Liver (tissue), 9 donors: ENCODE data around the gene CHRDL1. TPM values are rescaled to one million over a fixed set of nuclear protein-coding genes. Genes with fewer than 3 reads are reported as not detected.

Source experiments
- DNase-seq: peaks from one replicate; pipeline ENCODE4 v3.0.0-alpha.2; 2017; ENCODE audit warnings: low spot score
- H3K27ac ChIP-seq, 2 donors: one replicate each; pipeline ENCODE4 v1.7.0; 2013; ENCODE audit warnings: inconsistent platforms in 2 of 2, low read length in 2 of 2, control low read depth in 1 of 2, low read depth in 1 of 2, mild to moderate bottlenecking in 1 of 2
- H3K27me3 ChIP-seq, 4 donors: one replicate each; pipeline versions ENCODE4 v1.6.1 to v1.7.0; 2013; ENCODE audit warnings: low read length in 3 of 4, inconsistent platforms in 1 of 4, mild to moderate bottlenecking in 1 of 4, moderate library complexity in 1 of 4; ENCODE audit not compliant: control insufficient read depth in 4 of 4, insufficient read depth in 4 of 4
- H3K36me3 ChIP-seq, 4 donors: one replicate each; pipeline versions ENCODE4 v1.6.1 to v1.7.0; 2013; ENCODE audit warnings: low read length in 3 of 4, mild to moderate bottlenecking in 3 of 4, low read depth in 1 of 4, moderate library complexity in 1 of 4; ENCODE audit not compliant: control insufficient read depth in 4 of 4, insufficient read depth in 3 of 4
- H3K4me1 ChIP-seq, 4 donors: one replicate each; pipeline versions ENCODE4 v1.6.1 to v1.7.0; 2013; ENCODE audit warnings: low read length in 3 of 4, mild to moderate bottlenecking in 3 of 4, moderate library complexity in 1 of 4; ENCODE audit not compliant: control insufficient read depth in 4 of 4, insufficient read depth in 4 of 4
- H3K4me3 ChIP-seq, 3 donors: one replicate each; pipeline versions ENCODE4 v1.6.1 to v1.7.0; 2013; ENCODE audit warnings: low read length in 3 of 3, control low read depth in 1 of 3, low read depth in 1 of 3, mild to moderate bottlenecking in 1 of 3
- H3K9ac ChIP-seq, 2 donors: one replicate each; pipeline ENCODE4 v1.7.0; 2013; ENCODE audit warnings: low read length in 2 of 2, mild to moderate bottlenecking in 2 of 2, moderate library complexity in 2 of 2, control low read depth in 1 of 2, low read depth in 1 of 2
- H3K9me3 ChIP-seq, 4 donors: one replicate each; pipeline versions ENCODE4 v1.6.1 to v1.7.0; 2013; ENCODE audit warnings: low read length in 3 of 4; ENCODE audit not compliant: control insufficient read depth in 4 of 4
- FOXA2 ChIP-seq: IDR thresholded peaks from 2 replicates; pipeline ENCODE4 v1.6.1; 2016; ENCODE audit warnings: antibody characterized with exemption
- GABPA ChIP-seq, 2 donors: IDR thresholded peaks in 1 of 2; conservative IDR thresholded peaks in 1 of 2; 2 replicates each; pipeline ENCODE4 v1.6.1; 2016; ENCODE audit warnings: antibody characterized with exemption in 2 of 2, mild to moderate bottlenecking in 1 of 2, moderate library complexity in 1 of 2
- HNF4A ChIP-seq, 2 donors: conservative IDR thresholded peaks; 2 replicates each; pipeline ENCODE4 v1.6.1; 2016; ENCODE audit warnings: antibody characterized with exemption in 2 of 2, mild to moderate bottlenecking in 2 of 2
- HNF4G ChIP-seq: IDR thresholded peaks from 2 replicates; pipeline ENCODE4 v1.6.1; 2016; ENCODE audit warnings: antibody characterized with exemption
- JUND ChIP-seq, 2 donors: IDR thresholded peaks; 2 replicates each; pipeline ENCODE4 v1.6.1; 2016; ENCODE audit warnings: antibody characterized with exemption in 2 of 2
- NR2F2 ChIP-seq: IDR thresholded peaks from 2 replicates; pipeline ENCODE4 v1.6.1; 2016; ENCODE audit warnings: antibody characterized with exemption
- RAD21 ChIP-seq, 2 donors: IDR thresholded peaks; 2 replicates each; pipeline ENCODE4 v1.6.1; 2016; ENCODE audit warnings: antibody characterized with exemption in 2 of 2, mild to moderate bottlenecking in 2 of 2
- REST ChIP-seq: IDR thresholded peaks from 2 replicates; pipeline ENCODE4 v1.6.1; 2016; ENCODE audit warnings: antibody characterized with exemption, mild to moderate bottlenecking
- TAF1 ChIP-seq: conservative IDR thresholded peaks from 2 replicates; pipeline ENCODE4 v1.6.1; 2016; ENCODE audit warnings: antibody characterized with exemption, mild to moderate bottlenecking
- YY1 ChIP-seq: IDR thresholded peaks from 2 replicates; pipeline ENCODE4 v1.6.1; 2016; ENCODE audit warnings: antibody characterized with exemption, mild to moderate bottlenecking
- WGBS: extraction: QIAGEN DNeasy Blood & Tissue Kit; methylation state at CpG from one replicate; pipeline ENCODE4 v1.1.7; 2013; 5-methylcytosine and 5-hydroxymethylcytosine counted together
- polyA plus RNA-seq, 2 donors: library from polyadenylated mRNA; stranded (reverse) in 1 of 2; unstranded in 1 of 2; fragments of 200-250 nt in 1 of 2; fragments of >200 nt in 1 of 2; fragmentation: Nextera tagmentation in 1 of 2; extraction: Ambion mirVana in 1 of 2; gene quantifications; one replicate each; pipeline versions ENCODE4 v1.2.1 to v1.2.3, GENCODE V29; 2013 to 2015
- total RNA-seq, 2 donors: library from RNA; depleted of rRNA; stranded (reverse); fragments of >200 nt; gene quantifications; one replicate each; pipeline ENCODE4 v1.2.3, GENCODE V29; 2014
- TF ChIP-seq, protein P1 (sequence below): IDR thresholded peaks from 2 replicates; pipeline ENCODE4 v1.6.1; 2016; ENCODE audit warnings: antibody characterized with exemption
- donor health status: healthy.
- donor health status: healthy.
- donor health status: healthy.
- donor health status: healthy.
- donor health status: healthy.

The CHRDL1 gene
- total and polyA plus RNA-seq, 4 donors = 0.17 to 2.1 (median 0.67) TPM

DNA sequence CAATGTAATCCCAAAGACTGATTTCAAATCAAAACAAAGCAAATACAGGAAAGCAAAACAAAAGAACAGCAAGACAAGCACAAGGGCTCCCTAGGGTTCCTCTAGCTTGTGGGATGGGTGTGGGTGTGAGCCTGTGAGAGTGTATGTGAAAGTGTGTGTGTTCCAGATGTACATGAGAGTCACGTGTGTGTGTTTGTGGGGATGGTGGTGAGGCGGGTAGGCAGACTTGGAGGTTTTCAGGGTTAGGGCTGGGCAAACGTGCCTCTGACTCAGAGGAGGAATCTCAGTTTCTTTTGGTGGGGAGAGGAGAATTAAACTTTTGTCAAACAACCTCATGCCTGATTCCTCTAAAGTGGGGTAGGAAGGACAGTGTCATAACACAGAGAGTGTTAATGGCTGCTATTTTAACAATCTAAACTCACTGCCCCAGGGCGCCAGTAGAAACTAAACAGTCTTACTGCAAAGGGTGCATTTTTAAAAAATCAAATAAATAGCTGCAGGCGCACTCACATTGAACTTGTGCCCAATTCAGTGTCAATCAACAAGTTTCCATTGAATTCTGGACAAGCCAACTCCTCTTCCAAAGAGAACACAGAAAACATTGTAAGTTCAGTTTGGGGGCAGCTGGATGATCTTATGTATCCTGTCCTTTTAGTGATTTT is 51.8 kb downstream of the CHRDL1 start (continued):
- TF ChIP-seq HNF4G (no peak), FOXA2 (no peak), NR2F2 (no peak), REST (no peak), RAD21 (IDR thresholded peaks at IDR 0.05) (no peak), YY1 (no peak)

GRCh38 chrX:110741213-110741796 is 54.3 kb downstream of the CHRDL1 start:
- Histone ChIP-seq H3K4me1 (no peaks in the 10 kb centered on the region), H3K9ac (no peak overlapping the region), H3K36me3 (no peaks in the 10 kb centered on the region), H3K9me3 (no peaks in the 10 kb centered on the region), H3K27ac (no peak overlapping the region), H3K4me3 (no peak overlapping the region), H3K27me3 (no peaks in the 10 kb centered on the region)
- 94% methylated on average over 1 of the region's 1 CpG for WGBS
- DNase-seq = no peak
- TF ChIP-seq, protein P1, sequence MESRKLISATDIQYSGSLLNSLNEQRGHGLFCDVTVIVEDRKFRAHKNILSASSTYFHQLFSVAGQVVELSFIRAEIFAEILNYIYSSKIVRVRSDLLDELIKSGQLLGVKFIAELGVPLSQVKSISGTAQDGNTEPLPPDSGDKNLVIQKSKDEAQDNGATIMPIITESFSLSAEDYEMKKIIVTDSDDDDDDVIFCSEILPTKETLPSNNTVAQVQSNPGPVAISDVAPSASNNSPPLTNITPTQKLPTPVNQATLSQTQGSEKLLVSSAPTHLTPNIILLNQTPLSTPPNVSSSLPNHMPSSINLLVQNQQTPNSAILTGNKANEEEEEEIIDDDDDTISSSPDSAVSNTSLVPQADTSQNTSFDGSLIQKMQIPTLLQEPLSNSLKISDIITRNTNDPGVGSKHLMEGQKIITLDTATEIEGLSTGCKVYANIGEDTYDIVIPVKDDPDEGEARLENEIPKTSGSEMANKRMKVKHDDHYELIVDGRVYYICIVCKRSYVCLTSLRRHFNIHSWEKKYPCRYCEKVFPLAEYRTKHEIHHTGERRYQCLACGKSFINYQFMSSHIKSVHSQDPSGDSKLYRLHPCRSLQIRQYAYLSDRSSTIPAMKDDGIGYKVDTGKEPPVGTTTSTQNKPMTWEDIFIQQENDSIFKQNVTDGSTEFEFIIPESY = no peak
- no peak for TF ChIP-seq TAF1
- TF ChIP-seq RAD21 (IDR thresholded peaks at IDR 0.05) = no peak
- no peak for TF ChIP-seq HNF4G
- TF ChIP-seq JUND (IDR thresholded peaks at IDR 0.05) = no peak
- TF ChIP-seq HNF4A (conservative IDR thresholded peaks at IDR 0.05) = no peak
- no peak for TF ChIP-seq REST
- no peak for TF ChIP-seq FOXA2
- no peak for TF ChIP-seq GABPA (IDR thresholded peaks at IDR 0.05 in 1 of 2, conservative IDR thresholded peaks at IDR 0.05 in 1 of 2)
